AG09309 (cell line): ENCODE measurements around the gene RNF13.
"Not testable (repeated sequence)": the region's sequence is repeated elsewhere in the genome, so short reads cannot be mapped to it uniquely, and the experiment has no call there.

ENCODE experiments used
- DNase-seq: peaks from one replicate; pipeline ENCODE4 v3.0.0-alpha.2; 2010; ENCODE audit warnings: low read depth
- H3K4me3 ChIP-seq: 2 replicates; pipeline ENCODE4 v1.5.1; 2011; ENCODE audit warnings: mild to moderate bottlenecking, low read depth, low read length, moderate library complexity; ENCODE audit not compliant: control insufficient read depth
- CTCF ChIP-seq: IDR thresholded peaks from 2 replicates; pipeline ENCODE4 v1.5.1; 2011; ENCODE audit warnings: mild to moderate bottlenecking, low read depth, low read length, inconsistent platforms; ENCODE audit not compliant: insufficient read depth, control insufficient read depth; ENCODE audit errors: missing control alignments

RNF13 gene

GRCh38 chr3:149933858-149934257, 120.8 kb downstream of the RNF13 start:
- TF ChIP-seq CTCF, result no peak
- no peak for DNase-seq
- no peak overlapping the region for H3K4me3 ChIP-seq

DNA sequence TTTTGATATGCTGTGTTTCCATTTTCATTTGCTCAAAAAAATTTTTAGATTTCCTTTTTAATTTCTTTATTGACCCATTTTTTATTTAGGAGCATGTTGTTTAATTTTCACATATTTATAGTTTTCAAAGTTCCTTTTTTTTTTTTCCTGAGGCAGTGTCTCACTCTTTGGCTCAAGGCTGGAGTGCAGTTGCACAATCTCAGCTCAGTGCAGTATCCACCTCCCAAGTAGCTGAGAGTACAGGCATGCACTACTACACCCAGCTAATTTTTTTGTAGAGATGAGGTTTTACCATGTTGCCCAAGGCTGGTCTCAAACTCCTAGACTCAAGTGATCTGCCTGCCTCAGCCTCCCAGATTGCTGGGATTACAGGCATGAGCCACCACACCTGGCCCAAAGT, 121.5 kb downstream of the RNF13 start:
- no peak overlapping the region for H3K4me3 ChIP-seq
- peak; percentile 57 for DNase-seq
- TF ChIP-seq CTCF, result no peak

GRCh38 chr3:149936812-149937230, 123.8 kb downstream of the RNF13 start:
- H3K4me3 ChIP-seq, result peak overlapping the region; percentile 24
- peak; percentile 88 for TF ChIP-seq CTCF
- DNase-seq, result no peak

GRCh38 chr3:149938392-149939055, 125.5 kb downstream of the RNF13 start:
- not testable (repeated sequence) for DNase-seq, H3K4me3 ChIP-seq

DNA sequence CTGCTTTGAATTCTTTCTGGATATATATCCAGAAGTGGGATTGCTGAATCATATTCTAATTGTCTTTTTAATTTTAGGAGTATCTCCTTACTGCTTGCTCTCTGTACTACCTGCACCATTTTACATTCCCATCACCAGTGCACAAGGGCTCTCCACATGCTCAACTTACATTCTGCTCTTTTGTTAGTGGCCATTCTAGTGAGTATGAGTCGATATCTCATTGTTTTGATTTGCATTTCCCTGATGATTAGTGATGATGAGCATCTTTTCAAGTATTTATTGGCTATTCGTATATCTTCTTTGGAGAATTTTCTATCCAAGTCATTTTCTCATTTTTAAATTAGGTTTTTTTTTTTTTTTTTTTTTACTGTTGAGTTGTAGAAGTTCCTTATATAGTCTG, 128.2 kb downstream of the RNF13 start:
- TF ChIP-seq CTCF, result no peak
- no peak for DNase-seq
- no peak overlapping the region for H3K4me3 ChIP-seq

- no peak for TF ChIP-seq CTCF
- no peak for DNase-seq
- H3K4me3 ChIP-seq, result no peak overlapping the region
These were observed 128.9 kb downstream of the RNF13 start for GRCh38 chr3:149941946-149942345.

GRCh38 chr3:149942409-149942808, 129.4 kb downstream of the RNF13 start:
- DNase-seq, result no peak
- no peak overlapping the region for H3K4me3 ChIP-seq
- TF ChIP-seq CTCF, result no peak

DNA sequence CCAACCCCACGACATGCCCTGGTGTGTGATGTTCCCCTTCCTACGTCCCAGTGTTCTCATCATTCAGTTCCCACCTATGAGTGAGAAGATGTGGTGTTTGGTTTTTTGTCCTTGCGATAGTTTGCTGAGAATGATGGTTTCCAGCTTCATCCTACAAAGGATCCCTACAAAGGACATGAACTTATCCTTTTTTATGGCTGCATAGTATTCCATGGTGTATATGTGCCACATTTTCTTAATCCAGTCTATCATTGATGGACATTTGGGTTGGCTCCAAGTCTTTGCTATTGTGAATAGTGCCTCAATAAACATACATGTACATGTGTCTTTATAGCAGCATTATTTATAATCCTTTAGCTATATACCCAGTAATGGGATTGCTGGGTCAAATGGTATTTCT, 131.0 kb downstream of the RNF13 start:
- not testable (repeated sequence) for H3K4me3 ChIP-seq, DNase-seq
